ENCODE results near the gene DHRSX. TPM values are rescaled to one million over a fixed set of nuclear protein-coding genes. Genes with fewer than 3 reads are reported as not detected.

DHRSX gene
- total and polyA plus RNA-seq, 2 of the 8 experiments (the other 6 are each of a cell fraction or from before 2014, with no cell fraction given) = 35.1 to 43.4 TPM

GRCh38 chrX:2427147-2427546 is 73.6 kb downstream of the DHRSX start:
- Histone ChIP-seq H3K9ac (replicated peaks in 1 of 4; ENCODE audit: extremely low read depth in 1 of 4, low read depth in 3 of 4, low read length in 3 of 4) (no peak overlapping the region), H3K4ac (replicated peaks; ENCODE audit: insufficient read length, low read depth, low read length) (no peak overlapping the region), H3K4me2 (ENCODE audit: insufficient read depth in 1 of 2, low read depth in 2 of 2, low read length in 2 of 2) (no peak overlapping the region), H4K91ac (replicated peaks; ENCODE audit: insufficient read length, low read length) (no peak overlapping the region), H3K36me3 (ENCODE audit: control insufficient read depth in 2 of 4, insufficient read depth in 4 of 4, low read length in 3 of 4) (peaks cover 2 to 18% (median 4%) of the 10 kb centered on the region in 4 experiments; a peak in 5 of 8 replicates), H3K9me3 (ENCODE audit: insufficient read depth in 2 of 2, low read depth in 1 of 2, low read length in 1 of 2) (no peaks in the 10 kb centered on the region), H2BK12ac (ENCODE audit: low read depth, low read length) (no peak overlapping the region), H2AK5ac (ENCODE audit: low read depth, low read length) (0 out of 2 replicates have a peak overlapping the region, but pooled peaks have one; percentile 13), H2BK20ac (ENCODE audit: low read length) (no peak overlapping the region), H2BK120ac (replicated peaks; ENCODE audit: low read depth, low read length) (no peak overlapping the region), H3K18ac (ENCODE audit: extremely low read depth, low read length) (no peak overlapping the region), H3K79me1 (ENCODE audit: low read depth, low read length) (no peaks in the 10 kb centered on the region), H3K4me1 (replicated peaks in 1 of 4; ENCODE audit: control insufficient read depth in 3 of 4, insufficient read depth in 4 of 4, low read length in 3 of 4) (no peaks in the 10 kb centered on the region), H3K23me2 (ENCODE audit: low read depth, low read length) (peaks cover 2% of the 10 kb centered on the region; the same call in 1 of the 2 replicates), H3K56ac (replicated peaks; ENCODE audit: insufficient read length, low read depth, low read length) (no peak overlapping the region), H2AFZ (ENCODE audit: low read length) (no peak overlapping the region), H3K27me3 (replicated peaks in 1 of 4; ENCODE audit: control insufficient read depth in 3 of 4, extremely low read depth in 1 of 4, insufficient read depth in 3 of 4, low read length in 3 of 4) (no peaks in the 10 kb centered on the region), H3K4me3 (ENCODE audit: extremely low read depth in 1 of 4, insufficient read depth in 2 of 4, low read depth in 3 of 4, low read length in 4 of 4) (no peak overlapping the region), H2BK5ac (ENCODE audit: low read depth, low read length) (no peak overlapping the region), H3K27ac (ENCODE audit: low read depth, low read length) (no peak overlapping the region), H3K14ac (ENCODE audit: insufficient read length) (no peak overlapping the region), H4K20me1 (replicated peaks in 1 of 2; ENCODE audit: control insufficient read depth in 1 of 2, insufficient read depth in 2 of 2, low read length in 2 of 2) (peaks cover 0 to 2% of the 10 kb centered on the region in 2 experiments), H3K23ac (ENCODE audit: insufficient read length) (no peak overlapping the region), H4K5ac (ENCODE audit: insufficient read length, low read depth, low read length) (no peak overlapping the region), H2BK15ac (ENCODE audit: low read length) (no peak overlapping the region), H3K79me2 (ENCODE audit: control insufficient read depth in 1 of 2, insufficient read depth in 2 of 2, low read length in 2 of 2) (peaks cover 0 to 14% of the 10 kb centered on the region in 2 experiments; a peak in 2 of 4 replicates), H4K8ac (ENCODE audit: extremely low read depth, insufficient read depth, low read length) (no peak overlapping the region)
- FAIRE-seq (no peak), DNase-seq (ENCODE audit: low read depth in 1 of 2, low spot score in 2 of 2) (no peak)
- TF ChIP-seq BRCA1 (IDR thresholded peaks at IDR 0.05; ENCODE audit: low read depth, low read length) (no peak), CBX5 (IDR thresholded peaks at IDR 0.05; ENCODE audit: low read depth, low read length) (no peak), RBBP5 (IDR thresholded peaks at IDR 0.05; ENCODE audit: borderline replicate concordance, low read depth, low read length) (no peak)
- ChIA-PET POLR2A (ENCODE audit: partially characterized antibody) (no interaction called here), CTCF (ENCODE audit: partially characterized antibody) (no interaction called here)
- WGBS, 2 experiments (ENCODE audit: extremely low coverage in 1 of 2, insufficient coverage in 1 of 2, insufficient read length in 1 of 2, insufficient replicate concordance in 2 of 2, low coverage in 1 of 2, low lambda C conversion rate in 2 of 2, missing lambda C conversion rate in 1 of 2) = 81% methylated on average over 7 of the region's 7 CpGs; no CpG with 5 or more reads in 1 of the 2 experiments
